Stimulated activated CD4-positive, alpha-beta T cell treated with anti-CD3 and anti-CD28 coated beads, Interleukin-2, amount 100 ng/mL, for 4 hours (primary cell): ENCODE data around the gene MLYCD.

ENCODE experiments used
- DNase-seq: peaks from one replicate; pipeline ENCODE4 v3.0.0-alpha.2; 2020; ENCODE audit warnings: low read depth

MLYCD gene

GRCh38 chr16:83898463-83899271 lies at the start of gene MLYCD:
TSS of gene MLYCD (plus strand) at chr16:83899115. CDS start at chr16:83899145, 30 bp downstream.
- peak; percentile 52 for DNase-seq

GRCh38 chr16:83849421-83849820 lies 49.5 kb upstream of the MLYCD start:
- DNase-seq: no peak

GRCh38 chr16:83850947-83851346 lies 48.0 kb upstream of the MLYCD start:
- no peak for DNase-seq

GRCh38 chr16:83851473-83851872 lies 47.4 kb upstream of the MLYCD start:
- no peak for DNase-seq

GRCh38 chr16:83852774-83853173 lies 46.1 kb upstream of the MLYCD start:
- DNase-seq: no peak

- no peak for DNase-seq
These were observed 45.1 kb upstream of the MLYCD start for GRCh38 chr16:83853834-83854233.

GRCh38 chr16:83854420-83854819 lies 44.5 kb upstream of the MLYCD start:
- no peak for DNase-seq

- no peak for DNase-seq
These were observed 42.1 kb upstream of the MLYCD start for GRCh38 chr16:83856792-83857191.

GRCh38 chr16:83859265-83859664 lies 39.6 kb upstream of the MLYCD start:
- no peak for DNase-seq

- no peak for DNase-seq
These were observed 36.3 kb upstream of the MLYCD start for GRCh38 chr16:83862661-83863060.

- no peak for DNase-seq
These were observed 35.2 kb upstream of the MLYCD start for GRCh38 chr16:83863682-83864081.

- no peak for DNase-seq
These were observed 28.1 kb upstream of the MLYCD start for GRCh38 chr16:83870830-83871229.

GRCh38 chr16:83878838-83879237 lies 20.1 kb upstream of the MLYCD start:
- DNase-seq: no peak

GRCh38 chr16:83882163-83882885 lies 16.6 kb upstream of the MLYCD start:
- no peak for DNase-seq

- DNase-seq: no peak
These were observed 12.5 kb upstream of the MLYCD start for GRCh38 chr16:83886199-83886971.

GRCh38 chr16:83887080-83887479 lies 11.8 kb upstream of the MLYCD start:
- no peak for DNase-seq

GRCh38 chr16:83887564-83887963 lies 11.4 kb upstream of the MLYCD start:
- no peak for DNase-seq

- DNase-seq: no peak
These were observed 10.3 kb upstream of the MLYCD start for GRCh38 chr16:83888672-83889044.

- DNase-seq: no peak
These were observed 8.6 kb upstream of the MLYCD start for GRCh38 chr16:83890359-83890758.

GRCh38 chr16:83891742-83892141 lies 7.2 kb upstream of the MLYCD start:
- no peak for DNase-seq

GRCh38 chr16:83895243-83895642 lies 3.7 kb upstream of the MLYCD start:
- no peak for DNase-seq

- DNase-seq: no peak
These were observed 3.0 kb upstream of the MLYCD start for GRCh38 chr16:83895942-83896341.
